ENCODE data around the gene RNF182. TPM values are rescaled to one million over a fixed set of nuclear protein-coding genes. Genes with fewer than 3 reads are reported as not detected.

The RNF182 gene
- total and polyA plus RNA-seq, 2 donors (not counting 1 experiment from before 2014, with no cell fraction given), result 0.10 TPM; not detected in 1

DNA sequence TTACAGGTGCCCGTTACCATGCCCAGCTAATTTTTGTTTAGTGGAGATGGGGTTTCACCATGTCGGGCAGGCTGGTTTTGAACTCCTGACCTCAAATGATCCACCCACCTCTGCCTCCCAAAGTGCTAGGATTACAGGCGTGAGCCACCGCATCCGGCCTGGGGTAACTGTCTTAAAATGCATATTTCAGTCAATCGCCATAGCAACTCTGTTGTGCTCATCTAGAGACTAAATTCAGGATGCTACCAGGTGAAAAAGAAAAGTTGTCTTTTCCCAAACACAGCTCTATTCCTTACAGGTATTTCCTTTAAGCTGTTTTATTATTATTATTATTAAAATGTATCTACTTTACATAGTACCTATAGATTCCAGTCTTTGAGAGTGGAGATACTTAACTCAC lies 66.6 kb downstream of the RNF182 start:
- no peaks in the 10 kb centered on the region for H3K79me2 ChIP-seq (ENCODE audit: control insufficient read depth, insufficient read depth, low read length)
- no peaks in the 10 kb centered on the region for H4K20me1 ChIP-seq (ENCODE audit: control insufficient read depth, insufficient read depth, low read length, poor library complexity, severe bottlenecking)
- no peak overlapping the region for H3K27ac Mint-ChIP-seq
- CTCF ChIA-PET, result interaction anchor here (0.9 to 1.8 kb wide), 2 partner anchors 16 to 34 kb away, joined by 3 to 4 read pairs; no protein-coding TSS in a partner anchor
- no peak overlapping the region for H3K4me3 ChIP-seq (ENCODE audit: control extremely low read depth in 1 of 5, extremely low read depth in 1 of 5, insufficient read depth in 1 of 5, low read depth in 2 of 5, low read length in 4 of 5)
- H3K27me3 ChIP-seq (replicated peaks in 1 of 4; ENCODE audit: control extremely low read depth in 1 of 4, control insufficient read depth in 3 of 4, insufficient read depth in 4 of 4, low read length in 3 of 4), result peaks cover 0 to 3% (median 1%) of the 10 kb centered on the region in 4 experiments
- H3K27ac ChIP-seq (ENCODE audit: low read length in 2 of 2), result no peak overlapping the region
- H3K4me3 Mint-ChIP-seq, result no peak overlapping the region
- ATAC-seq (ENCODE audit: low read depth) (no peak), DNase-seq (no peak)
- no peaks in the 10 kb centered on the region for H3K9me3 ChIP-seq (ENCODE audit: control extremely low read depth in 1 of 3, control insufficient read depth in 2 of 3, insufficient read depth in 1 of 3, low read length in 2 of 3)
- H3K4me1 ChIP-seq (ENCODE audit: control insufficient read depth in 2 of 2, insufficient read depth in 2 of 2, low read length in 2 of 2), result no peaks in the 10 kb centered on the region
- intact Hi-C loops (cut with micrococcal nuclease), result no loop called here
- peaks cover 38% of the 10 kb centered on the region for H3K27me3 Mint-ChIP-seq
- no peak overlapping the region for H2AFZ ChIP-seq (ENCODE audit: insufficient read depth, low read depth, low read length, poor library complexity, severe bottlenecking)
- no peaks in the 10 kb centered on the region for H3K9me3 Mint-ChIP-seq (ENCODE audit: insufficient read depth)
- H3K4me2 ChIP-seq (replicated peaks; ENCODE audit: low read depth, low read length, poor library complexity, severe bottlenecking), result no peak overlapping the region
- POLR2A ChIA-PET, result no interaction called here
- 100% methylated on average over 3 of the region's 6 CpGs for WGBS (ENCODE audit: insufficient coverage)
- H3K9ac ChIP-seq (ENCODE audit: low read length), result no peak overlapping the region
- no peak for TF ChIP-seq EZH2 (IDR thresholded peaks at IDR 0.05; ENCODE audit: borderline replicate concordance, insufficient read depth, low read depth, low read length, poor library complexity, severe bottlenecking)
- TF ChIP-seq, protein P1, sequence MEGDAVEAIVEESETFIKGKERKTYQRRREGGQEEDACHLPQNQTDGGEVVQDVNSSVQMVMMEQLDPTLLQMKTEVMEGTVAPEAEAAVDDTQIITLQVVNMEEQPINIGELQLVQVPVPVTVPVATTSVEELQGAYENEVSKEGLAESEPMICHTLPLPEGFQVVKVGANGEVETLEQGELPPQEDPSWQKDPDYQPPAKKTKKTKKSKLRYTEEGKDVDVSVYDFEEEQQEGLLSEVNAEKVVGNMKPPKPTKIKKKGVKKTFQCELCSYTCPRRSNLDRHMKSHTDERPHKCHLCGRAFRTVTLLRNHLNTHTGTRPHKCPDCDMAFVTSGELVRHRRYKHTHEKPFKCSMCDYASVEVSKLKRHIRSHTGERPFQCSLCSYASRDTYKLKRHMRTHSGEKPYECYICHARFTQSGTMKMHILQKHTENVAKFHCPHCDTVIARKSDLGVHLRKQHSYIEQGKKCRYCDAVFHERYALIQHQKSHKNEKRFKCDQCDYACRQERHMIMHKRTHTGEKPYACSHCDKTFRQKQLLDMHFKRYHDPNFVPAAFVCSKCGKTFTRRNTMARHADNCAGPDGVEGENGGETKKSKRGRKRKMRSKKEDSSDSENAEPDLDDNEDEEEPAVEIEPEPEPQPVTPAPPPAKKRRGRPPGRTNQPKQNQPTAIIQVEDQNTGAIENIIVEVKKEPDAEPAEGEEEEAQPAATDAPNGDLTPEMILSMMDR (IDR thresholded peaks at IDR 0.05), result no peak
- no peaks in the 10 kb centered on the region for H3K36me3 ChIP-seq (replicated peaks in 1 of 2; ENCODE audit: control extremely low read depth in 1 of 2, control insufficient read depth in 1 of 2, extremely low read depth in 1 of 2, insufficient read depth in 2 of 2, low read length in 1 of 2)
- H3K4me1 Mint-ChIP-seq, result no peaks in the 10 kb centered on the region

DNA sequence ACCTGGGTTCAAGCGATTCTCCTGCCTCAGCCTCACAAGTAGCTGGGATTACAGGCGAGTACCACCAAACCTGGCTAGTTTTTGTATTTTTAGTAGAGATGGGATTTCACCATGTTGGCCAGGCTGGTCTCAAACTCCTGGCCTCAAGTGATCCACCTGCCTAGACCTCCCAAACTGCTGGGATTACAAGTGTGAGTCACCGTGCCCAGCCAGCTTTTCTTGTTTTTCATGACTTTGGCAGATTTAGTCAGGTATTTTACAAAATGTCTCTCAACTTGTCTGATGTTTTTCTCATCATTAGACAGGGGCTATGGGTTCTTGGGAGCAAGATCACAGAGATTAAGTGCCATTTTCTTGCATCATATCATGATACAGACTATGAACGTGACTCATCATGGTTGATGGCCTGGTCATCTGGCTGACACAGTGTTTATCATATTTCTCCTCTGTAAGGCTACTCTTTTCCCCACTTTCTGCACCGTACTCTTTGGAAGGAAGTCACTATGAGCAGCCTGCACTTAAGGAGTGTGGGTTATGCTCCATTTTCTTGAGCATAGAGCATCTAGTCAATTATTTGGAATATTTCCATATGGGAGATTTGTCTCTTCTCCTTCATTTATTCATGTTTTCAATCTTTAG lies 67.8 kb downstream of the RNF182 start:
- H3K36me3 ChIP-seq (replicated peaks in 1 of 2; ENCODE audit: control extremely low read depth in 1 of 2, control insufficient read depth in 1 of 2, extremely low read depth in 1 of 2, insufficient read depth in 2 of 2, low read length in 1 of 2), result no peaks in the 10 kb centered on the region
- H3K4me3 ChIP-seq (ENCODE audit: control extremely low read depth in 1 of 5, extremely low read depth in 1 of 5, insufficient read depth in 1 of 5, low read depth in 2 of 5, low read length in 4 of 5), result no peak overlapping the region
- no peak overlapping the region for H3K9ac ChIP-seq (ENCODE audit: low read length)
- no peaks in the 10 kb centered on the region for H4K20me1 ChIP-seq (ENCODE audit: control insufficient read depth, insufficient read depth, low read length, poor library complexity, severe bottlenecking)
- Mint-ChIP-seq H3K27ac (no peak overlapping the region), H3K9me3 (ENCODE audit: insufficient read depth) (no peaks in the 10 kb centered on the region), H3K4me3 (no peak overlapping the region), H3K4me1 (no peaks in the 10 kb centered on the region), H3K27me3 (peaks cover 41% of the 10 kb centered on the region)
- no peaks in the 10 kb centered on the region for H3K9me3 ChIP-seq (ENCODE audit: control extremely low read depth in 1 of 3, control insufficient read depth in 2 of 3, insufficient read depth in 1 of 3, low read length in 2 of 3)
- no peak overlapping the region for H3K4me2 ChIP-seq (replicated peaks; ENCODE audit: low read depth, low read length, poor library complexity, severe bottlenecking)
- WGBS (ENCODE audit: insufficient coverage), result 95% methylated on average over 4 of the region's 5 CpGs
- TF ChIP-seq EZH2 (IDR thresholded peaks at IDR 0.05; ENCODE audit: borderline replicate concordance, insufficient read depth, low read depth, low read length, poor library complexity, severe bottlenecking), result no peak
- TF ChIP-seq, protein P1 (IDR thresholded peaks at IDR 0.05), result no peak
- ATAC-seq (ENCODE audit: low read depth), result no peak
- no peak for DNase-seq
- H3K27me3 ChIP-seq (replicated peaks in 1 of 4; ENCODE audit: control extremely low read depth in 1 of 4, control insufficient read depth in 3 of 4, insufficient read depth in 4 of 4, low read length in 3 of 4), result peaks cover 0 to 3% (median 0%) of the 10 kb centered on the region in 4 experiments
- H2AFZ ChIP-seq (ENCODE audit: insufficient read depth, low read depth, low read length, poor library complexity, severe bottlenecking), result no peak overlapping the region
- H3K4me1 ChIP-seq (ENCODE audit: control insufficient read depth in 2 of 2, insufficient read depth in 2 of 2, low read length in 2 of 2), result no peaks in the 10 kb centered on the region
- POLR2A ChIA-PET, result no interaction called here
- H3K27ac ChIP-seq (ENCODE audit: low read length in 2 of 2), result no peak overlapping the region
- CTCF ChIA-PET, result interaction anchor here (0.9 to 1.8 kb wide), 2 partner anchors 17 to 35 kb away, joined by 3 to 4 read pairs; no protein-coding TSS in a partner anchor
- H3K79me2 ChIP-seq (ENCODE audit: control insufficient read depth, insufficient read depth, low read length), result no peaks in the 10 kb centered on the region
- intact Hi-C loops (cut with micrococcal nuclease), result no loop called here

All from B cell (primary cell).